Hematopoietic multipotent progenitor cell (in vitro differentiated cells): Measurements from ENCODE around the gene UBR4. TPM values are rescaled to one million over a fixed set of nuclear protein-coding genes. Genes with fewer than 3 reads are reported as not detected.
"Not testable (repeated sequence)": the region's sequence is repeated elsewhere in the genome, so short reads cannot be mapped to it uniquely, and the experiment has no call there.

ENCODE experiments used
- DNase-seq, 3 donors: peaks; one replicate each; pipeline ENCODE4 v3.0.0-alpha.2; 2011 to 2015; ENCODE audit warnings: low read depth in 2 of 3, low spot score in 2 of 3
- total RNA-seq: library from RNA; depleted of rRNA; stranded (reverse); fragments of >200 nt; gene quantifications from one replicate; pipeline ENCODE4 v1.2.3, GENCODE V29; 2012

The UBR4 gene
- 139 TPM for total RNA-seq

DNA sequence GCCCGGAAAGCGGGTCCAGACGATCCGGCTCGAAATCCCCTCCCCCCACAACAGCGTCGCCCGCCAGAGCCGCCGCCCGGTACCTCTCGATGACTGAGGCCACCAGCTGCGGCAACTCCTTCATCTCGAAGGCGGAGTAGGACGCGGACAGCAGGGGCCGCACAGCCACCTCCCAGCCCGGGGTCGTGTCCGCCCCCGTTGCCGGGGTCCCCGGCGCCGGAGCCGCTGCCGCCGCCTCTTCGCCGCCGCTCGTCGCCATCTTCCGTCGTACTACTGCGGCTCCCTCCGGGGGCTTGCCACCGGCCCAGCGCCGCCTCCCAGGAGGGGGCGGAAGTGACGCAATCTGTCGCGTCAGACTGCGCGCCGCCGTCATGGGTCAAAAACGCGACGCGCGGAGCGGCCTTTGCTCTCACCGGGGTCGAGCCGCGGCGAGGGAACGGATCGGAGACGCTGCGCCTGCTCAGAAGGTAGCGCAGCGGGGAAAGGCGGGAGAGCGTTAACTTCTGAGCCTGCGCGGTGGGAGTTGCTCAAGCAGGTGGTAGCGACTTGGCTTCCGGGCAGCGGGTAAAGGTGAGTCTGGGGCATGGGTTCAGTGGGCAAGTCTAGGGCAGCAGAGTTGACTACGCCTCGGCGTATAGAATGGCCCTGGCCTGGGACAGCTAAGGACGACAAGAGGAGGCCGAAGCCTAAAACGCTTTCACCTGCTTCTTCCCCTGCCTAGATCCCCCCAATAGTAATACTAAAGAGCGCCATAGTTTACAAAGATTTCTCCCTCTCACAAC, at the start of gene UBR4:
UBR4 (minus strand) TSS at position 277 of the 782 bp plus-strand sequence; CDS start at position 259, 18 bp downstream.
- DNase-seq, result peak; percentile 96 to 100 (median 96)

DNA sequence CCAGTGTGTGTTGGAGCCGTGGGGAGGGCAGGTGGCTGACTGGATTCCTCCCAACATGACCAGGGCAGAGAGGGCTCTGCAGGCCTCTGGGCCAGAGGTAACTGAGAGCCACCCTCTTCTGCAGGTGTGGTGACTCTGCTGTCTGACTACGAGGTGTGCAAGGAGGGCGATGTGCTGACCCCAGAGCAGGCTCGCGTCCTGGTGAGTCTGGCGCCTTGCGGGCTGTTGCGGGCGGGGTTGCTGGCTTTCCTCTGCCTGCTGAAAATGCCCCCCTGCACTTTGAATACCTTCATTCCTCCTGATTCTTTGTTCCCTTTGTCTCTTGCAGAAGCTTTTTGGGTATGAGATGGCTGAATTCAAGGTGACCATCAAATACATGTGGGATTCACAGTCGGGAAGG, 48.3 kb upstream of the UBR4 start:
- DNase-seq, result no peak

DNA sequence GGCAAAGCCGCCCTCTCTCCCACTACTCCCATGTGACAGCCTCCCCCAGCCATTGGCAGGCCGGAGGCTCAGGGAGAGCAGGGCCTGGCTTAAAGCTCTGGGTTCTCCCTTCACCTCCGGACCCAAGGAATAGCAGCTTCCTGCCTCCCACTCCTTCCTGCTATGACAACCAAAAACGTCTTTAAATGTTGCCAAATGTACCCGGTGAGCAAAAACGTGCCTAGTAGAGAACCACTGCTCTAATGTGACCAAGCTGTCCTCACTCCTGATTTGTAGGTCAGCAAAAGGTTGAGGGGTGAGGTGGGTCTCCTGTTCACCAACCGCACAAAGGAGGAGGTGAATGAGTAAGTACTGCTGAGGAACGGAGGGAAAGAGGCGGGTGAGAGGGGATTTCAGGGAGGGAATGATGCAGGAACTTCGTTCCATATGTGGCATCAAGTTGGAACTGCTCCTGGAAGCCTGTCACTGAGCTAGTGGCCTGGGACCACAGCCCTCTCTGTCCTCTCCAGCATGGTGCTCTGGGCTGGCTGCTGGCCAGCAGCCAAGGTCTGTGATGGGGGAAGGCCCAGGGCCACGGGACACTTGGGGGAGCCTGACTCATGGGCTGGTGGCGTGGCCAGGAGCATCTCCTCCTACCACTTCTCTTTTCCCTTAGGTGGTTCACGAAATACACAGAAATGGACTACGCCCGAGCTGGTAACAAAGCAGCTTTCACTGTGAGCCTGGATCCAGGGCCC, 47.3 kb upstream of the UBR4 start:
- DNase-seq, result no peak

GRCh38 chr1:19256301-19256700, 46.2 kb upstream of the UBR4 start:
- DNase-seq, result not testable (repeated sequence)

DNA sequence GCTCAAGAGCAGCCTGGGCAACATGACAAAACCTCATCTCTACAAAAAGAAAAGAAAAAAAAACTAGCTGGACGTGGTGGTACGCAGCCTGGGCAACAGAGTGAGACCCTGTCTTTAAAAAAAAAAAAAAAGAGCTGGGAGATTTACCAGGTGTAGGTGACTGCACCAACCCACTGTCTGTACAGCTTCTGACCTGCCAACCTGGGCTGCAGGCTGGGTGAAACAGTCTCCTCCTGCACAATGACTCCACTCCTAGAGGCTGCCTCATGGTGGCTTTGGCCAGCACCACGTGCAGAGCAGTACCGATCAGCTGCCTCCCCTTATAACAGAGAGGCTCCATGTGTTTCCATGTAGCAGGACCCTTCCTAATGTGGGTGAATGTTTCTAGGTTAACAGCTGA, 45.2 kb upstream of the UBR4 start:
- no peak for DNase-seq

GRCh38 chr1:19254416-19254815, 44.4 kb upstream of the UBR4 start:
- DNase-seq, result no peak

DNA sequence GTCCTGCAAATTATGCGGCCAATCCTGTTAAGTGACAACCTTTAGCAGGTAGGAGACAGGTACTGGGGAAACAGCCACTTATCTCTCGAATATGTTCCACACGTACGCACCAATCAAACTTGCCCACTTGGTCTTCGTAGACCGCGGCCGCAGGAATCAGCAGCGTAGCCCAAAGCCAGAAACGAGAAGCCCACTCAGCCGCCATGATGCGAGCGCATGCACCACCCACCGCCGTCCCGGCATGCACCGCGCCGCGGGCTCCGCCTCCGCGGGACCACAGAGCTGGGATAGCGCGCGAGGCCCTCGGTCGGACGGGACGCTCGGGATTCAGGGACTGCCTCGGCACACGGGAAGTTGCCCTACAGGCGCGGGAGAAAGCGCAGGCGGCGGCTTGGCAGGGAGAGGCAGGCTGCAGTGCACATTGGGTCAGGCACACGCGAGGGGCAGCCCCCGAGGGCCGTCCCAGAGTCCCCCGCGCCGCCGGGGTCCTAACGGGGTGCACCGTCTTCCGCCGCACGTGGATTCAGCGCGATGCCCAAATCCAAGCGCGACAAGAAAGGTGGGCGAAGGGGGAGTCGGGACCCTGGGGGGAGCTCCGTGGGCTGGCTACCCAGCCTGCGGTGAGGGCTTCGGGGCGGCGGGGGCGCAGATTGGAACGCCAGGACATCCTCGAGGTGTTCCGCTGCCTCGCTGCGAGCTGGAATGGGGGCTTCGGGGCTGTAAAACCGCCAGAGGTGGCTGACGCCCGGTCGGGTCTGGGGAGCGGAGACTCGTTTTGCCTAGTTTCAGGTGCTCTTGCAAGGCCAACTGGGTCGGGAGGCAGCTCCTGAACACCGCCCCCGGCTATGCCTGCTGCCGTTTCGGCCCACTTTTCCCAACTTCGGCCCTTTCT, 41.5 kb upstream of the UBR4 start, which contains the start of the genes EMC1 and MRTO4:
EMC1 (minus strand) TSS at position 220 of the 892 bp plus-strand sequence; CDS start at position 205, 15 bp downstream.
MRTO4 (plus strand) TSS at position 501 of the 892 bp plus-strand sequence; CDS start at position 532, 31 bp downstream.
- peak; percentile 81 to 86 (median 86) for DNase-seq

DNA sequence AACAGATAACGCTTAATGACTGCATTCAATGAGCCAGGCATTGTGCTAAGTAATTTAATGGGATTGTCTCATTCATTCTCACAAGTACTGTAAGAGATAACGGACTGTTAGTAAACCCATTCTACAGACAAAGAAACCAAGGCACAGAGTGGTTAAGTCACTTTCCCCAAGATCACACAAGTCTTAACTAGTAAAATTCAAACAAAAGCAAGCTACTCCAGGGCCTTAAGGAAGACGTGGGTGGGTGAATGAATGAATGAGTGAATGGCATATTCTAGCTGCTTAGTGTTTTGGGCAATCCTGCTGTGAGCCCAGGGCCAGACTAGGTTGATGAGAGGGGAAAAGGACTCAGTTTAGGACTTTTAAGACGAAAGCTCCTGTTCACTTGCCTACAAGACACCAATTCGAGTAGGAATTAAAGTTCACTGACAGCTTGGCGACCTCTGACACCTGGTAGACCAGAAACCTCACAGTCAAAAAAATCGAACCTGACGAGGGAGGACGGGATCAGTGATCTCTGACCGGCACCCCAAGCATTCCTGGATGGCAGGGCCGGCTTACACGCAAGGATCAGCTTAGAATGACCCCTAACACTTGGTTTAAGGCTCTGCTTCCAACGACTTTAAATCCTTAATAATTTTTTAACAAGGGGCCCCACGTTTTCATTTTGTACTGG, 40.7 kb upstream of the UBR4 start:
- DNase-seq, result peak in 1 of 3 donors; percentile 2

DNA sequence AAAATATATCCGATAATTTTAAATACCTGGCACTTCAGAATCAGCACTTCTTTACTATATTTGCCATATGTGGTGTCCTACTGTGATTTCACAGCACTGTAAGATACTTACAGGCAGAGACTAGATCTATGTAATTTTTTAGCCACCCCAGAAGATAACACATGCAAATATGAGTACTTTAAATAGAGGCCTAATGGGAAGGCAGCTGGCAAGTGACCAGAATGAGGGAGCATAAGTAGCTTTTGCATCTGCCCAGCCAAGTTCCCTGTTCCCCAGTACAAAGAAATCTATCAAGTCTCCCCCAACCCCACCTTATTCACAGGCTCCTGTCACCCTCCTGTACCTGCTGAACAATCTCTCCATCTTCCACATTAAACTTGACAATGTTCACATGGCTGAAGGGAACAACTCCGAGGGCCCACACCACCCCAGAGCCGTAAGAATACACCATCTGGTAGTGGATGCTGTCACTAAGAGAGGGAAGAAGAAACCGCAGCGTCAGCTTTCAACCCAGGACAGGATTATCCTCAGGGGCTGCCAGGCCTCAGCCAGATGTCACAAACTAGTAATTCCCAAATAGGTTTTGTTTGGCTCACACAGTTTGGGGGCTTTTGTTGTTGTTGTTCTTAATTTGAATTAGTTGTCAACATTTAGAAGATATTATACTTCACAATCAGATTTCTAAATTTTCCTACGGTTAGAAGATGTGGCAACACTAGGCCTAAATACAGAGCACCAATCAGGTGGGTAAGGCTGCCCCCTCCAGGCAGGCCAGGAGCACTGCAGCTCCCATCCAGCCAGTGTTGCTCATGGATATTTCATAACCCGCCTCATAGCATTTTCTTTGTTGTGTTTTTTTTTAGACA, 30.8 kb upstream of the UBR4 start:
- peak; percentile 35 to 72 (median 58) for DNase-seq

DNA sequence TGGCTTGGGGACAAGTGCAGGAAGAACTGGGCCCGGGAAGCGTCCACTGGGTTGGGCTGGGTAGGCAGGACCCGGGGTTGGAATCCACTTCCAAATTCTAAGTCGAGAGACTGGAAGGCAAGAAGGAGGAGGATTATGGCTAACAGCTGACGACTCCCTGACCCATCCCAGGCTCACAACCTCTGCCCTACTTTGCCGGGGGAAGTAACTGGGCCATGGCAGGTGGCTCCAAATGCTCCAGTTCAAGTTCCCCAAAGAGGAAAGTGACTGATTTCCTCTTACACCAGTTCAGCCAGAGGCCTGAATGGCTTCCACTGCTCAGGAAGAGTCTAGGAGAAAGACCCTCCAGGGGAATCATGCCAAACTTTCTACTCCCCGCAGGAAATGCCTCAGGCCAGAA, 29.8 kb upstream of the UBR4 start:
- no peak for DNase-seq

DNA sequence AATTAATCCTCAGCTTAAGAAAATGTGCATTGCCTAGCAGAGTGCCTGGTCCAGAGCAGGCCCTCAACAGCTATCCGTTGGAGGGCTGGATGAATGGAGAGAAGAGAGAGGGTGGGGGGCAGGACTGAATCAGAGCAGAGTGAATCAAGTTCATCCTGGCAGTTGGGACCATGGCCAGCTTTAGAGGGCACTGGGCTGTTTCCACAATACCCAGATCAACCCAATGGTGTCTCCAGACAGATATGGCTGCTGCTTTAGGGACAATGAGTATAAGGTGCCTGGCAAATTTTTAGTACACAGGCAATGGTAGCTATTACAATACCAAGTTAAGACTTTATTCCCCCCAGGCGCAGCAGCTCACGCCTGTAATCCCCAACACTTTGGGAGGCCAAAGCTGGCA, 24.2 kb upstream of the UBR4 start:
- DNase-seq, result no peak

GRCh38 chr1:19232524-19232846, 22.4 kb upstream of the UBR4 start:
- no peak for DNase-seq

GRCh38 chr1:19231736-19232523, 21.9 kb upstream of the UBR4 start:
- not testable (repeated sequence) for DNase-seq

GRCh38 chr1:19229828-19230325, 19.8 kb upstream of the UBR4 start:
- DNase-seq, result no peak

DNA sequence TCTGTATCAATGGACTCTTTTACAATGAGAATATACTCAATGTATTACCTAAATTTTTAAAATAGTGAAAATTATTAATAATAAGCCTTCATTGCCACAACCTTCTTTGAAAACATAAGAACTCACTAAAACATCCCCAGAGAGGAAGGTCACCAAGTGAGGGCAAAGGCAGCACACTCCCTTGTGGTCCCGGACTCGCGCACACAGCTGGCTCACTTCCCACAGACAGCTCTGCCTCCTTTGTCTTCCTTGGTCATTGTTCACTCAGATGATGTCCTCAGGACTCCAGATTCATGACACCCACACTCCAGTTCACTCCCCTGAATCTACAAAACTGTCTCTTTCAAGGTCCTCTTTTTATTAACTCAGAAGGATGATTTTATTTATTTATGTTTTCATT, 19.2 kb upstream of the UBR4 start:
- DNase-seq, result no peak

- no peak for DNase-seq
Measured at GRCh38 chr1:19222979-19223824, 13.1 kb upstream of the UBR4 start.

- DNase-seq, result no peak
Measured at GRCh38 chr1:19222573-19222972, 12.5 kb upstream of the UBR4 start.
